ENCODE measurements around the gene POLE4. TPM values are rescaled to one million over a fixed set of nuclear protein-coding genes. Genes with fewer than 3 reads are reported as not detected.

POLE4 gene
- total RNA-seq, 1 donor from 2014 or later = 23.1 TPM

DNA sequence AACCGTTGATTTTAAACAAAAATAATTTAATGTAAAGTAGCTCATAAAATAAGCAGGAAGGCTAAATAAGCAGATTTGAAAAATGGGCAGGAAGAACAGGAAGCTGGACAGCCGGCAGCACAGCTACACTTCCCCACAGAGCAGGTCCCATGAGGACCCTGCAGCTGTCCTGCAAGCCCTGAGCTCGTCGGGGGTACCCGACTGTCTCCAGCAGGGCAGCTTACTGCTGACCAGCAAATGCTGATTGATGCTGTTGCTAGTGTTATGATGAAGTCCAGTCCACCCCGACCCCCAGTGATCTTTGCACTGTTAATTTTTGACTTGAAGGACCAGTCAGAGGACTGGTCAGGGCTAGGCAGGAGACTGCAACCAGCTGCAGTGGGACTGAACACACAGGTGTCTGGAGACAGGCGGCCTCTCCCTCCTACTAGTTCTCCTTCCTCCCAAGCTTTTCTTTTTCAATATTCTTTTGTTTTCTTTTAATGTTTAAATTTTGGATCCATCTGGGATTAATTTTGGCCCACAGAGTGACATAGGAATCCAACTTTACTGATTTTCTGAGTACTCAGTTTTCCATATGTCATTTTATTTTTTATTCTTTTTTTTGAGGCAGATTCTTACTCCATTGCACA, 27.7 kb downstream of the POLE4 start:
- no peak for DNase-seq (ENCODE audit: low read depth, low spot score)

DNA sequence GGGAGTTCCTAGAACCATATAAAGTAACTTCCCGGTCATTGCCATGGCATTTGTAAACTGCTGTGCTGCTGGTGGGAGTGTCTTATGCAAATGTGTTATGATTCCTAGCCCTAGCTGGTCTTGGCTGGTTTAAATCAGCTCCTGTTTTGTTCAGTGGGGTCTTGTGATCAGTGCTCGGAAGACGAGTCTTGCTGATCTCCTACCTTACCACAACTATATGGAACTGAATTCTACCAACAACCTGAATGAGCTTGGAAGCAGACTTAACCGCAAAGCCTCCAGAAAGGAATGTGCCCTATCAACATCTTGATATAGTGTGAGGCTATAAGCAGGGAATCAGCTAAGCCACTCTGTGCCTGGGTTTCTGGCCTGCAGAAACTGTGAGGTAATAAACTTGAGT, 33.5 kb downstream of the POLE4 start:
- no peak for DNase-seq (ENCODE audit: low read depth, low spot score)

DNA sequence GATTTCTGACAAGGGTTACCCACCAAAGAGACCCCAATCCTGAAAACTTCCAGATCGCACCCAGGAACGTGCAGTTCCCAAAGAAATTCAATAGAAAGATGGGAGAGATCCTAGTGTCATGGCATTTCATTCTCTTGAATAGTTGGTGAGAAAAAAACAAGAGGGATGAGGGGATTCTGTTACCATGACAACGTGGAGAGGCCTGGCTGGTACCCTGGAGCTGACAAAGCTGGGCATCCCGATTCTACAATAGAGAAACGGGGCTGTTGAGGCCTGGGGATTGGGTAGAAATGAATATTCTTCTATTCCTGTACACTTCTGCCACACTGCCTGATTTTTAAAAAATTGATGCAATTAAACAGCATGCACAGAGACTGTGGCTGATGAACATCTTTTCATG, 41.0 kb downstream of the POLE4 start:
- no peak for DNase-seq (ENCODE audit: low read depth, low spot score)

DNA sequence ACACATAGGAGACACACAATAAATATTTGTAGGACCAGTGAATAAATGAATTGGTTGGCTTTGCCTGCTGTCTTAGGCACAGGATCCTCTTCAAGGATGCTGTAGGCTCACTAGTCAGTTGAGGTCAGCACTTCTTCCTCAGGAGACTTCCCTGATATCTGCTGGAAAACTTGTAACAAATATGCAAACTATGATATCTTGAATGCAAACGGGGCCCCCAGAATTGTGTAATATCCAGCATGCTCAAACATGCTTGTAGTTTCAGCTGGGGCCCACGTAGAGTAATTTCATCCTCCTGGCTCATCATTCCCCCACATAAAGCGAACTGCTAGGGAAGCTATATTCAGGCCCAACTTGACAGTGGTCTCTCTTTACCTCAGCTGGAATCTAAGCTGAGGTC, 43.6 kb downstream of the POLE4 start:
- no peak for DNase-seq (ENCODE audit: low read depth, low spot score)

DNA sequence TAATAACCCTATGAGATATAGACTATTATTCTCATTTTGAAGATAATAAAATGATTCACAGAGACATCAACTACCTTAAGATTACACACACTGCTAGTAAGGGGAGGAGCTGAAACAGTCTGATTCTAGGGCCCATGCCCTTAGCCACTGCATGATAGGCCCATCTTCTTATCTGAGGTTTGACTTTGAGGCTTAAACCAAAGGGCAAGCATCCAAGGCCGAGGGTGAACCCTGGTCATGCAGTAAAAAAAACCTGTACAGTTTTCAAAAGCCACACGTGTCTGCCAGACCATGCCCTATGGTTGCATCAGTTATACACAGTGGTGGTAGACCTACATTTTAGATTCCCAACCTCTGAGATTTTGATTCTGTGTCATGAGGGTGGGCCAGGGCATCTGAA, 44.8 kb downstream of the POLE4 start:
- DNase-seq (ENCODE audit: low read depth, low spot score) = no peak

DNA sequence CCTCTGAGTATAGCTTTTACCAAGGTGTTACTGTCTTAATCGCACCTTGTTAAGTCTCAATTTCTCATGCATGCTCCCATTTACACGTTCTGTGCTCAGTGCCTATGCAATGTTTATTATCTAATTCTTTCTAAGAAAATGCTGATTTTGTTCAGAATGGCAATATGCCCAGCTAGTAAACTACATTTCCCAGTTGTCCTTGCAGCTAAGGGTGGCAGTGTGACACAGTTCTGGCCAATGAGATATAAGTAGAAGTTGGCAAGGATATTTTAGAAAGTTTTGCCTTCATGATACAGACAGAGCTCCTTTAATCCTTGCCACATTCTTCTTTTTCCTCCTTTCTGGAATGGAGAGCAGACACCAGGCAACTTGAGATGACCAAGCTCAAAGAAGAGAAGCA, 45.3 kb downstream of the POLE4 start:
- DNase-seq (ENCODE audit: low read depth, low spot score) = no peak

DNA sequence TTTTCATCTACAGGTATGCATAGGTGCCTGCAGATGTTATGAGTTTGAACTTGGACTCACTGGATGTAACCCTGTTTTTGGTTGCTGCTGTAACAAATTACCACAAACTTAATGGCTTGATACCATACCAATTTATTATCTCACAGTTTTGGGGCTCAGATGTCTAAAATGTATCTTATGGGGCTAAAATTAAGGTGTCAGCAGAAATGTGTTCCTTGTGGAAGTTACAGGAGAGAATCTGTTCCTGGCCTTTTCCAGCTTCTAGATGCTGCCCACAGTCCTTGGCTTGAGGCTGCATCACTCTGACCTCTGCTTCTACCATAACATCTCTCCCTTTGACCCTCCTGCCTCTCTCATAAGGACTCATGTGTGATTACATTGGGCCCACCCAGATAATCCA, 47.6 kb downstream of the POLE4 start:
- no peak for DNase-seq (ENCODE audit: low read depth, low spot score)

DNA sequence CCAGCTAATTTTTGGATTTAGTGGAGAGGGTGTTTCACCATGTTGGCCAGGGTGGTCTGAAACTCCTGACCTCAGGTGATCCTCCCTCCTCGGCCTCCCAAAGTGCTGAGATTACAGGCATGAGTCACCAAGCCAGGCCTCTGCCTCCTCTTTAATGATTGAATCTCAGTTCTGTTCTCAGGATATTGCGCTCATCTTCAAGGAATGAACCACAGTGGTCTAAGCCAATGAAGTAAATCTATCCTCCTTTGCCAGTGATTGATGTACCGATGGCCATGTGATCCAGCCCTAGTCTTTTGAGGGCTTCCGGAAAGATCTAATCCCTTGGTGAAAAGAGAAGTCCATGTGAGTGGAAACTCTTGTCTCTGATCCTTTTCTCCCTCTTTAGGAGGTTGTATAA, 48.6 kb downstream of the POLE4 start:
- no peak for DNase-seq (ENCODE audit: low read depth, low spot score)

DNA sequence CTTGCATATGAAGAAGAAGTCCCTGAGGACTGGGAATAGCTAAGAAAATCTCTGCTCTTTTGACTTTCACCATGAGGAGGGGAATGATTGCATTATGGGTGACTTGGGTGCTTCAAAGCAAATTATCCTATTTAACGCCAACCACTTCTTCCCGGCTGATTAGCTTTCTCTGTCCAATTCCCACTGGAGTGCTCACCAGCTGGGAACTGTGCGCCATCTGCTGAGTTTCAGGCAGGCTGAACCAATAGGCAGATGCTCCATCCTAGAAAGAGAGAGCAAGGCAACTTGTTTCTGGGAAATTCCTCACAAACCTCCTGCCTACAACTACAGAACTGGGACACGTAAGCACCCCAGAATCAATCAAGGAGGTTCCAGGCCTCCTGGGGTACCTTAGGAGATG, 49.4 kb downstream of the POLE4 start:
- DNase-seq (ENCODE audit: low read depth, low spot score) = no peak

DNA sequence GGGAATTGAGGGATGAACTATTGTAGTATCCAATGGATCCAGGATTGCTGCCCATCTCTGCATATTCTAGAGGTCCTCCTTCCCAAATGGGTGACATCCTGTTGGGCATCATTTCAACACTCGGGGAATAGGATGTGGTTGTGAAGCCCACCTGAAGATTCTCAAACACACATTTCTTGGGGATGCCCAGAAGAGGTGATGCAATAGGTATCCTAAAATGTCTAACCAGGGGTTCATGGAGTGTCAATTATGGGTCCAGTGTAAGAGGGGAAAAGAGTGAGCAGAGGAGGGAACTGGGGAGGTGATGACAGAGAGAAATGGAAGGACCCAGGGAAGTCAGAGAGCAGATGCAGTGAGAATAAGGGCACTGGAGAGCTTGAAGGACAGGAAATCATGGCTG, 52.1 kb downstream of the POLE4 start:
- no peak for DNase-seq (ENCODE audit: low read depth, low spot score)

DNA sequence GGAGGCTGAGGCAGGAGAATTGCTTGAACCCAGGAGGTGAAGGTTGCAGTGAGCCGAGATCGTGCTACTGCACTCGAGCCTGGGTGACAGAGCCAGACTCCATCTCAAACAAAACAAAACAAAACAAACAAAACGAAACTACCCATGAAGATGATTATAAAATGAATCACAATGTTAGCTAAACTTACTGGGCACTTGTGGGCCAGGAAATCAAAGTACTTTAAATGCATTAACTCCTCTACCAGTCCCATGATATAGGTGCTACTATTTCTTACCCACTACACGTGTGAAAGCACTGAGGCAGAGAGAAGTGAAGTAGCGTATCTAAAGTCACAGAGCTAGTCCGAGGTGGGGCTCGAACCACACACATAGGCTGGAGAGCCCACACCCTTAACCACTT, 53.6 kb downstream of the POLE4 start:
- no peak for DNase-seq (ENCODE audit: low read depth, low spot score)

DNA sequence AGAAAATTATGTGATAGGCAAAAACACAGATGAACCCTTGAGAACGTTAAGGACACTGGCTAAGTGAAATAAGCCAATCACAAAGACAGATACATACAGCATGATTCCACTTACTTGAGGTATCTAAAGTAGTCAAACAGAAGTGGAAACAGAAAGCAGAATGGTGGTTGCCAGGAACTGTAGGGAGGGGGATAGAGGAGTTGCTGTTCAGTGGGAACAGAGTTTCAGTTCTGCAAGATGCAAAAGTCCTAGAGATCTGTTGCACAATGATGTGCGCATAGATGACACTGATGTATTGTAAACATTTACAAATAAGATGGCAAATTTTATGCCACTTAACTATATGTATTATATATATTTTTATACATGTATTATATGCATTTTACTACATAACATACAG, 59.7 kb downstream of the POLE4 start:
- DNase-seq (ENCODE audit: low read depth, low spot score) = no peak

Other genes starting within 250 kb of the POLE4 start
- gene HK2, start 124.5 kb upstream of the POLE4 start, total RNA-seq = 19.8 and 23.9 TPM in 2 replicates
- not detected in 2 replicates for gene TACR1, start 240.9 kb downstream of the POLE4 start, total RNA-seq